ENCODE results near the gene LENG1.
A peak's percentile ranks its signal among the peaks of the same experiment; 100 is the strongest.

LENG1 gene

DNA sequence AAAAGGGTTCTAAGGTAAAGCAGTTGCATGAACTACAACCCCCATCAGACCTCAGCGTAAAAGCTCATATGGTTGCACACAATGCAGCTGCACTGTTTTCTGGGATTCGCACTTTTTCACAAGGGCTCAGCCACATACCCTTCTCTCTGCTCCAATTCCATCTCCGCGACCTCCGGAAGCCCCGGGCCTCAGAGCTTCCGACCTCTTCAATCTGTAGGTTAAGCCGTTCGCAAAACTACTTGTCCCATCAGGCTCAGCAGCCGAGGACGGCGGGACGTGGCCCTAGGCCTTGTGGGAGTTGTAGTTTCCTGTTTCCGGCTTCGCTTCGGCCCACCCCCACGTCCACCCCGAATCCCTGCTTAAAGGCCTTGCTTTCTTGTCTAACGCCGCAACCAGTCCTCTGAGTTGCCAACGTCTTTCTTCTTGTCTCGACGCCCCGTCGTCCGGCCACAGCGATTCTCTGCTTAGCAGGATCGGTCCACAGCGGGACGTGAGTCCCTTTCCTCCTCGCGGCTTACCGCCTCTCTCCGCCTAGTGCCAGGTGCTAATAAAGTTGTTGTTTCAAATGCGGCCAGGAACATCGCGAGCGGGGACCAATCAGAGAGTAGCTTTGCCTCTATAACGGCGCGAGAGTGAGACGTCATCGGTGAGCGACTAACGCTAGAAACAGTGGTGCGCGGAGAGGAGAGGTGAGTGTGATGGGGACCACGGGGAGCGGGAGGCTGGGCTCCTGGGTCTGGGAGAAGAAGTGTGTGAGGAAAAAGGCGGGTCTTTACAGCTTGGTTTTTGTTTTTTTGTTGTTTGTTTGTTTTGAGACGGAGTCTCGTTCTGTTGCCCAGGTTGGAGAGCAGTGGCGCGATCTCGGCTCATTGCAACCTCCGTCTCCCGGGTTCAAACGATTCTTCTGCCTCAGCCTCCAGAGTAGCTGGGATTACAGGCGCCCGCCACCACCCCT lies 44.1 kb downstream of the LENG1 start, which contains the start of the genes PRPF31 and TFPT (continued):
- TF ChIP-seq HOXA7 (CRISPR knock-in tag; IDR thresholded peaks at IDR 0.05; ENCODE audit: borderline replicate concordance) (peak; percentile 90), ZNF692 (tag by site-specific recombination; IDR thresholded peaks at IDR 0.05) (peak; percentile 86), ZBTB20 (tag by site-specific recombination; IDR thresholded peaks at IDR 0.05) (peak; percentile 76), GLI2 (tag by site-specific recombination; IDR thresholded peaks at IDR 0.05; ENCODE audit: borderline replicate concordance, low read depth) (no peak), KLF9 (tag by site-specific recombination; IDR thresholded peaks at IDR 0.05; ENCODE audit: low read depth) (peak; percentile 75), ZBTB17 (tag by site-specific recombination; IDR thresholded peaks at IDR 0.05) (peak; percentile 98), ZNF24 (tag by site-specific recombination; IDR thresholded peaks at IDR 0.05) (peak; percentile 89), ZNF157 (tag by site-specific recombination; IDR thresholded peaks at IDR 0.05) (no peak), PRDM1 (tag by site-specific recombination; IDR thresholded peaks at IDR 0.05) (no peak), ZNF510 (tag by site-specific recombination; IDR thresholded peaks at IDR 0.05; ENCODE audit: insufficient replicate concordance) (no peak), ZEB2 (tag by site-specific recombination; IDR thresholded peaks at IDR 0.05) (peak; percentile 80; the same call in 1 of the 2 replicates), MEIS1 (CRISPR knock-in tag; IDR thresholded peaks at IDR 0.05; ENCODE audit: borderline replicate concordance) (no peak), ZNF37A (tag by site-specific recombination; IDR thresholded peaks at IDR 0.05) (no peak), REPIN1 (tag by site-specific recombination; IDR thresholded peaks at IDR 0.05; ENCODE audit: low read depth) (peak; percentile 66; the same call in 1 of the 2 replicates), ZBTB7A (tag by site-specific recombination; IDR thresholded peaks at IDR 0.05; ENCODE audit: low read depth) (no peak), ZNF548 (tag by site-specific recombination; IDR thresholded peaks at IDR 0.05) (no peak), OSR2 (tag by site-specific recombination; IDR thresholded peaks at IDR 0.05) (no peak), ZNF701 (tag by site-specific recombination; IDR thresholded peaks at IDR 0.05) (no peak), ZNF660 (tag by site-specific recombination; IDR thresholded peaks at IDR 0.05) (peak; percentile 93; the same call in 1 of the 2 replicates), ZNF558 (tag by site-specific recombination; IDR thresholded peaks at IDR 0.05) (no peak), TCF7L2 (IDR thresholded peaks at IDR 0.05; ENCODE audit: borderline replicate concordance, low read depth, low read length) (no peak), ZNF664 (tag by site-specific recombination; IDR thresholded peaks at IDR 0.05) (peak; percentile 83), ZNF202 (tag by site-specific recombination; IDR thresholded peaks at IDR 0.05; ENCODE audit: borderline replicate concordance) (no peak), ZNF133 (tag by site-specific recombination; IDR thresholded peaks at IDR 0.05) (no peak), KLF8 (tag by site-specific recombination; IDR thresholded peaks at IDR 0.05) (peak; percentile 97), KLF7 (tag by site-specific recombination; IDR thresholded peaks at IDR 0.05; ENCODE audit: borderline replicate concordance) (peak; percentile 88; the same call in 1 of the 2 replicates)
- TF ChIP-seq, protein P1, sequence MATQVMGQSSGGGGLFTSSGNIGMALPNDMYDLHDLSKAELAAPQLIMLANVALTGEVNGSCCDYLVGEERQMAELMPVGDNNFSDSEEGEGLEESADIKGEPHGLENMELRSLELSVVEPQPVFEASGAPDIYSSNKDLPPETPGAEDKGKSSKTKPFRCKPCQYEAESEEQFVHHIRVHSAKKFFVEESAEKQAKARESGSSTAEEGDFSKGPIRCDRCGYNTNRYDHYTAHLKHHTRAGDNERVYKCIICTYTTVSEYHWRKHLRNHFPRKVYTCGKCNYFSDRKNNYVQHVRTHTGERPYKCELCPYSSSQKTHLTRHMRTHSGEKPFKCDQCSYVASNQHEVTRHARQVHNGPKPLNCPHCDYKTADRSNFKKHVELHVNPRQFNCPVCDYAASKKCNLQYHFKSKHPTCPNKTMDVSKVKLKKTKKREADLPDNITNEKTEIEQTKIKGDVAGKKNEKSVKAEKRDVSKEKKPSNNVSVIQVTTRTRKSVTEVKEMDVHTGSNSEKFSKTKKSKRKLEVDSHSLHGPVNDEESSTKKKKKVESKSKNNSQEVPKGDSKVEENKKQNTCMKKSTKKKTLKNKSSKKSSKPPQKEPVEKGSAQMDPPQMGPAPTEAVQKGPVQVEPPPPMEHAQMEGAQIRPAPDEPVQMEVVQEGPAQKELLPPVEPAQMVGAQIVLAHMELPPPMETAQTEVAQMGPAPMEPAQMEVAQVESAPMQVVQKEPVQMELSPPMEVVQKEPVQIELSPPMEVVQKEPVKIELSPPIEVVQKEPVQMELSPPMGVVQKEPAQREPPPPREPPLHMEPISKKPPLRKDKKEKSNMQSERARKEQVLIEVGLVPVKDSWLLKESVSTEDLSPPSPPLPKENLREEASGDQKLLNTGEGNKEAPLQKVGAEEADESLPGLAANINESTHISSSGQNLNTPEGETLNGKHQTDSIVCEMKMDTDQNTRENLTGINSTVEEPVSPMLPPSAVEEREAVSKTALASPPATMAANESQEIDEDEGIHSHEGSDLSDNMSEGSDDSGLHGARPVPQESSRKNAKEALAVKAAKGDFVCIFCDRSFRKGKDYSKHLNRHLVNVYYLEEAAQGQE (tag by site-specific recombination; IDR thresholded peaks at IDR 0.05), result peak; percentile 56; the same call in 1 of the 2 replicates
- TF ChIP-seq, protein P2, sequence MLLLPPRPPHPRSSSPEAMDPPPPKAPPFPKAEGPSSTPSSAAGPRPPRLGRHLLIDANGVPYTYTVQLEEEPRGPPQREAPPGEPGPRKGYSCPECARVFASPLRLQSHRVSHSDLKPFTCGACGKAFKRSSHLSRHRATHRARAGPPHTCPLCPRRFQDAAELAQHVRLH (tag by site-specific recombination; IDR thresholded peaks at IDR 0.05), result peak; percentile 97
- TF ChIP-seq, protein P3, sequence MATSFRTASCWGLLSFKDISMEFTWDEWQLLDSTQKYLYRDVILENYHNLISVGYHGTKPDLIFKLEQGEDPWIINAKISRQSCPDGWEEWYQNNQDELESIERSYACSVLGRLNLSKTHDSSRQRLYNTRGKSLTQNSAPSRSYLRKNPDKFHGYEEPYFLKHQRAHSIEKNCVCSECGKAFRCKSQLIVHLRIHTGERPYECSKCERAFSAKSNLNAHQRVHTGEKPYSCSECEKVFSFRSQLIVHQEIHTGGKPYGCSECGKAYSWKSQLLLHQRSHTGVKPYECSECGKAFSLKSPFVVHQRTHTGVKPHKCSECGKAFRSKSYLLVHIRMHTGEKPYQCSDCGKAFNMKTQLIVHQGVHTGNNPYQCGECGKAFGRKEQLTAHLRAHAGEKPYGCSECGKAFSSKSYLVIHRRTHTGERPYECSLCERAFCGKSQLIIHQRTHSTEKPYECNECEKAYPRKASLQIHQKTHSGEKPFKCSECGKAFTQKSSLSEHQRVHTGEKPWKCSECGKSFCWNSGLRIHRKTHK (tag by site-specific recombination; IDR thresholded peaks at IDR 0.05), result no peak
- TF ChIP-seq, protein P4, sequence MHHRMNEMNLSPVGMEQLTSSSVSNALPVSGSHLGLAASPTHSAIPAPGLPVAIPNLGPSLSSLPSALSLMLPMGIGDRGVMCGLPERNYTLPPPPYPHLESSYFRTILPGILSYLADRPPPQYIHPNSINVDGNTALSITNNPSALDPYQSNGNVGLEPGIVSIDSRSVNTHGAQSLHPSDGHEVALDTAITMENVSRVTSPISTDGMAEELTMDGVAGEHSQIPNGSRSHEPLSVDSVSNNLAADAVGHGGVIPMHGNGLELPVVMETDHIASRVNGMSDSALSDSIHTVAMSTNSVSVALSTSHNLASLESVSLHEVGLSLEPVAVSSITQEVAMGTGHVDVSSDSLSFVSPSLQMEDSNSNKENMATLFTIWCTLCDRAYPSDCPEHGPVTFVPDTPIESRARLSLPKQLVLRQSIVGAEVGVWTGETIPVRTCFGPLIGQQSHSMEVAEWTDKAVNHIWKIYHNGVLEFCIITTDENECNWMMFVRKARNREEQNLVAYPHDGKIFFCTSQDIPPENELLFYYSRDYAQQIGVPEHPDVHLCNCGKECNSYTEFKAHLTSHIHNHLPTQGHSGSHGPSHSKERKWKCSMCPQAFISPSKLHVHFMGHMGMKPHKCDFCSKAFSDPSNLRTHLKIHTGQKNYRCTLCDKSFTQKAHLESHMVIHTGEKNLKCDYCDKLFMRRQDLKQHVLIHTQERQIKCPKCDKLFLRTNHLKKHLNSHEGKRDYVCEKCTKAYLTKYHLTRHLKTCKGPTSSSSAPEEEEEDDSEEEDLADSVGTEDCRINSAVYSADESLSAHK (tag by site-specific recombination; IDR thresholded peaks at IDR 0.05), result peak; percentile 59
